ENCODE results near the gene PRDM1. TPM values are rescaled to one million over a fixed set of nuclear protein-coding genes. Genes with fewer than 3 reads are reported as not detected.

Gene PRDM1
- total and polyA plus RNA-seq, 2 of the 13 experiments (the other 11 are each of a cell fraction or from before 2014, with no cell fraction given), result 0.13 TPM; not detected in 1

GRCh38 chr6:106102034-106102433, 15.9 kb downstream of the PRDM1 start:
- ChIA-PET CTCF (ENCODE audit: low intra/inter-chr PET ratio, low total read pairs) (no interaction called here), POLR2A (no interaction called here)
- intact Hi-C loops (cut with micrococcal nuclease; ENCODE audit: unreplicated experiment) (no loop called here), in situ Hi-C loops (cut with HindIII; ENCODE audit: extremely low pct_ligation_motif_present, low pct_unique_long_range_greater_than_20kb) (no loop called here)
- Histone ChIP-seq H3K9me3 (ENCODE audit: low read length) (no peaks in the 10 kb centered on the region), H3K27ac (ENCODE audit: extremely low read length, insufficient read depth, low read length) (no peak overlapping the region), H3K36me3 (replicated peaks in 1 of 2; ENCODE audit: control insufficient read depth in 1 of 2, insufficient read depth in 2 of 2, low read length in 2 of 2) (no peaks in the 10 kb centered on the region), H3K27me3 (ENCODE audit: control insufficient read depth in 1 of 2, insufficient read depth in 2 of 2, low read length in 2 of 2) (peaks cover 0 to 66% of the 10 kb centered on the region in 2 experiments; a peak in 3 of 5 replicates), H3K9ac (ENCODE audit: insufficient read depth, low read depth, low read length) (no peak overlapping the region), H2AFZ (ENCODE audit: low read length) (no peak overlapping the region), H4K20me1 (ENCODE audit: insufficient read depth, low read length) (no peaks in the 10 kb centered on the region), H3K4me1 (ENCODE audit: insufficient read depth, low read length) (peaks cover 6% of the 10 kb centered on the region; the same call in 1 of the 2 replicates), H3K4me3 (replicated peaks in 1 of 3; ENCODE audit: insufficient read depth in 1 of 3, low read depth in 2 of 3, low read length in 3 of 3) (no peak overlapping the region), H3K4me2 (ENCODE audit: low read depth, low read length) (no peak overlapping the region), H3K79me2 (ENCODE audit: insufficient read depth, low read length) (no peaks in the 10 kb centered on the region)
- TF ChIP-seq PHB2 (IDR thresholded peaks at IDR 0.05; ENCODE audit: partially characterized antibody) (no peak), ZSCAN20 (CRISPR knock-in tag; IDR thresholded peaks at IDR 0.05; ENCODE audit: borderline replicate concordance) (no peak), HNF4G (IDR thresholded peaks at IDR 0.05; ENCODE audit: borderline replicate concordance, low read depth, low read length) (no peak), HNF4G (CRISPR knock-in tag; IDR thresholded peaks at IDR 0.05; ENCODE audit: borderline replicate concordance, low read depth) (no peak), ZBTB3 (CRISPR knock-in tag; IDR thresholded peaks at IDR 0.05; ENCODE audit: borderline replicate concordance, low read depth) (no peak), JUNB (CRISPR knock-in tag; IDR thresholded peaks at IDR 0.05; ENCODE audit: borderline replicate concordance) (no peak)
- BruUV-seq (replicated peaks), result no TSS peak
- no peak for DNase-seq (ENCODE audit: low spot score)
- no peak for ATAC-seq
- no peak for FAIRE-seq
- WGBS (ENCODE audit: low lambda C conversion rate), result 57% methylated on average over 5 of the region's 5 CpGs

- H3K4me3 ChIP-seq (replicated peaks in 1 of 3; ENCODE audit: insufficient read depth in 1 of 3, low read depth in 2 of 3, low read length in 3 of 3), result no peak overlapping the region
- BruUV-seq (replicated peaks), result no TSS peak
- no peak for DNase-seq (ENCODE audit: low spot score)
- no peaks in the 10 kb centered on the region for H4K20me1 ChIP-seq (ENCODE audit: insufficient read depth, low read length)
- peaks cover 4% of the 10 kb centered on the region; the same call in 1 of the 2 replicates for H3K4me1 ChIP-seq (ENCODE audit: insufficient read depth, low read length)
- ChIA-PET POLR2A (no interaction called here), CTCF (ENCODE audit: low intra/inter-chr PET ratio, low total read pairs) (no interaction called here)
- ATAC-seq, result no peak
- H3K9me3 ChIP-seq (ENCODE audit: low read length), result no peaks in the 10 kb centered on the region
- no peak for FAIRE-seq
- WGBS (ENCODE audit: low lambda C conversion rate), result 6% methylated on average over 10 of the region's 11 CpGs
- intact Hi-C loops (cut with micrococcal nuclease; ENCODE audit: unreplicated experiment), result no loop called here
- no peak overlapping the region for H3K4me2 ChIP-seq (ENCODE audit: low read depth, low read length)
- no peak overlapping the region for H3K9ac ChIP-seq (ENCODE audit: insufficient read depth, low read depth, low read length)
- H3K27me3 ChIP-seq (ENCODE audit: control insufficient read depth in 1 of 2, insufficient read depth in 2 of 2, low read length in 2 of 2), result peaks cover 0 to 59% of the 10 kb centered on the region in 2 experiments; a peak in 3 of 5 replicates
- H3K27ac ChIP-seq (ENCODE audit: extremely low read length, insufficient read depth, low read length), result no peak overlapping the region
- TF ChIP-seq ZNF572 (CRISPR knock-in tag; IDR thresholded peaks at IDR 0.05) (no peak), POGZ (CRISPR knock-in tag; IDR thresholded peaks at IDR 0.05) (no peak), SYNCRIP (IDR thresholded peaks at IDR 0.05; ENCODE audit: insufficient read depth, low read depth, low read length) (no peak), ATF7 (IDR thresholded peaks at IDR 0.05) (no peak), ATF7 (CRISPR knock-in tag; IDR thresholded peaks at IDR 0.05) (no peak), ZNF773 (CRISPR knock-in tag; IDR thresholded peaks at IDR 0.05; ENCODE audit: borderline replicate concordance) (no peak), ZNF264 (CRISPR knock-in tag; IDR thresholded peaks at IDR 0.05) (no peak)
- no peak overlapping the region for H2AFZ ChIP-seq (ENCODE audit: low read length)
- in situ Hi-C loops (cut with HindIII; ENCODE audit: extremely low pct_ligation_motif_present, low pct_unique_long_range_greater_than_20kb), result no loop called here
- H3K36me3 ChIP-seq (replicated peaks in 1 of 2; ENCODE audit: control insufficient read depth in 1 of 2, insufficient read depth in 2 of 2, low read length in 2 of 2), result no peaks in the 10 kb centered on the region
- no peaks in the 10 kb centered on the region for H3K79me2 ChIP-seq (ENCODE audit: insufficient read depth, low read length)
Observed at GRCh38 chr6:106102967-106103727, 17.0 kb downstream of the PRDM1 start.
